AG04449 (cell line): ENCODE data around the gene TMEM119.

ENCODE experiments used
- CTCF ChIA-PET: fragments of 350-600 bp; formaldehyde crosslinking; extraction: SDS; loops from one replicate; lab custom pipeline; 2021; ENCODE audit warnings: antibody characterized with exemption; lab: Yijun Ruan, JAX
- POLR2A ChIA-PET: fragments of 400-600, 350-600 bp; formaldehyde crosslinking; extraction: SDS; loops from one replicate; lab custom pipeline; 2020; ENCODE audit warnings: antibody characterized with exemption, inconsistent platforms; lab: Yijun Ruan, JAX
- DNase-seq: peaks from one replicate; pipeline ENCODE4 v3.0.0-alpha.2; 2010; ENCODE audit warnings: low read depth, low spot score
- H3K4me3 ChIP-seq: 2 replicates; pipeline ENCODE4 v1.5.1; 2011; ENCODE audit warnings: low read depth, mild to moderate bottlenecking, control low read depth, low read length
- TF ChIP-seq, protein P1 (sequence below): IDR thresholded peaks from one replicate; pipeline ENCODE4 v1.5.1; 2011; ENCODE audit warnings: mild to moderate bottlenecking, moderate library complexity, low read length, control low read depth, inconsistent platforms; ENCODE audit not compliant: insufficient read depth; ENCODE audit errors: missing control alignments

TMEM119 gene

DNA sequence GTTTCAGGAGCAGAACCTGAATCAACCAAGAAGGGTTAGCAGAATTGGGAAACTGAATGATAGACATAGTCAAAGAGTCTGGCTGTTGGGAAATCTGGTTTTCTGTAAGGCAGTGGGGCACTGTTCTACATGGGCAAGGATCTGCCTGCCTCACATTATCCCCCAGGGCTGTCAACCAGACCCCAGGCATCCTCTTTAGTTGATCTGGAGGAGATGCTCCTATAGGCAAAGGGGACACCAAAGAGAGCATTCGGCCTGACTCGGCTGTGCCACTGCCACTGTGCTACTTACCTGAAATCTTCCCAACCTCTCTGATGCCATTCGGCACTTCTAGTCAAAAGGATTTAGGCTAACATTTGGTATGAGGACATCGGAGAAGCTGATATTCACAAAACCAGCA is 31.4 kb downstream of the TMEM119 start:
- no peak for DNase-seq
- TF ChIP-seq, protein P1, sequence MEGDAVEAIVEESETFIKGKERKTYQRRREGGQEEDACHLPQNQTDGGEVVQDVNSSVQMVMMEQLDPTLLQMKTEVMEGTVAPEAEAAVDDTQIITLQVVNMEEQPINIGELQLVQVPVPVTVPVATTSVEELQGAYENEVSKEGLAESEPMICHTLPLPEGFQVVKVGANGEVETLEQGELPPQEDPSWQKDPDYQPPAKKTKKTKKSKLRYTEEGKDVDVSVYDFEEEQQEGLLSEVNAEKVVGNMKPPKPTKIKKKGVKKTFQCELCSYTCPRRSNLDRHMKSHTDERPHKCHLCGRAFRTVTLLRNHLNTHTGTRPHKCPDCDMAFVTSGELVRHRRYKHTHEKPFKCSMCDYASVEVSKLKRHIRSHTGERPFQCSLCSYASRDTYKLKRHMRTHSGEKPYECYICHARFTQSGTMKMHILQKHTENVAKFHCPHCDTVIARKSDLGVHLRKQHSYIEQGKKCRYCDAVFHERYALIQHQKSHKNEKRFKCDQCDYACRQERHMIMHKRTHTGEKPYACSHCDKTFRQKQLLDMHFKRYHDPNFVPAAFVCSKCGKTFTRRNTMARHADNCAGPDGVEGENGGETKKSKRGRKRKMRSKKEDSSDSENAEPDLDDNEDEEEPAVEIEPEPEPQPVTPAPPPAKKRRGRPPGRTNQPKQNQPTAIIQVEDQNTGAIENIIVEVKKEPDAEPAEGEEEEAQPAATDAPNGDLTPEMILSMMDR: no peak
- no peak overlapping the region for H3K4me3 ChIP-seq
- ChIA-PET CTCF (interaction anchor here (0.8 to 24.1 kb wide), 9 partner anchors 10 to 526 kb away, joined by 3 to 1115 read pairs (median 4); partner anchors contain the start of gene ALKBH2), POLR2A (no interaction called here)

DNA sequence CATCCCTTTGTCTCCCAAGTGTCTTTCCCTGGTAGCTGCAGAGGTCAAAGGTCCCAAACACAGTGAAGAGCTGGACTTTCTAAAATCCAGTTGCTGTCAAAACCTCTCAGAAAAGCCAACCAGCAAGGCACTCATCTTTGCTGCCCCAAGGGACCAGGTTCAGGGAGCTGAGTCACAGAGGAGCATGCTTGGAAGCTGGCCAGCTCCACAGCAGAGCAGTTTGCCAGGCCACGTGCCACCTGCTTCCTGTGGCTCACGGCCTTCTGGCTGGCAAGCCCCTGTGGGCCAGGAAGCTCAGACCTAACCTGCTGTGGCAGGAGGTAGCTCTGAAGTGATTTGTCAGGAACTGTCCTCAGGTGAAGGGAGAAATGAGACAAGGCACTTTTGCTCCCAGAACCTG is 31.9 kb downstream of the TMEM119 start:
- no peak overlapping the region for H3K4me3 ChIP-seq
- CTCF ChIA-PET: interaction anchor here (0.8 to 24.1 kb wide), 10 partner anchors 11 to 527 kb away, joined by 3 to 1115 read pairs (median 4); partner anchors contain the start of gene ALKBH2
- TF ChIP-seq, protein P1: no peak
- no peak for DNase-seq
- POLR2A ChIA-PET: no interaction called here

DNA sequence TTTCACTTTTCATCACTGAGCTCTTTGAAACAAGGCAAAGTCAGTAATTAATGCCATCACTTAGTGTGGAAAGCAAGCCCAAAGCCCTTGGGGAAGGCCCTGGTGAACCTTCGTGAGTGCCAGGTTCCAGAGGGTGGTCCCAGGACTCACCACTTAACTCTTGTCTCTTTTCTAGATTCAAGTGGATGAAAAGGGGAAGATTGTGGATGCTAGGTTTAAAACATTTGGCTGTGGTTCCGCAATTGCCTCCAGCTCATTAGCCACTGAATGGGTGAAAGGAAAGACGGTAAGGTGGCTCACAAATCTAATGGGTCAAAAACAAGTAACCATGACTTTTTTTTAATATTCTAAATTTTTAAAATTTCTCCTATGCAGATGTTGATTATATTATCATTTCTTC is 32.7 kb downstream of the TMEM119 start:
- POLR2A ChIA-PET: no interaction called here
- CTCF ChIA-PET: interaction anchor here (1.0 to 24.1 kb wide), 22 partner anchors 10 to 531 kb away, joined by 3 to 1115 read pairs (median 6); partner anchors contain the start of gene ALKBH2
- H3K4me3 ChIP-seq: no peak overlapping the region
- TF ChIP-seq, protein P1: no peak
- DNase-seq: no peak

DNA sequence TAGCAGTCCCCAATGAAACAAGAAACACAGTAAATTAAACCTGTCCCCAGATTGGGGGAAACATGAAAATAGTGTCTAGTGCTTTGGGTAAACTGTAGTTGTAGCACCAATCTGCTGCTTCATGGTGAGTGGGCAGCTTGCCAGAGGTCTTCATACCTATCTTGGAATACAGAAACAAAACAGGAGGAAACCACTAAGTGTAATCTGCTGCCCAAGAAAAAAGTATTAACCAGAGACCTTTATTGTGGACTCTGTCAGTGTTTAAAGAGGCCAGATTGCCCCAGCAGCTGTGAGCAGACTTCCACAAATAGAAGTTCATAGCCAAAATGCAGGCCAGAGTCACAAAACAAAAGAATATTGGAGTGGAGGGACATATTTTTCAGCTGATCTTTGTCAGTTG is 33.2 kb downstream of the TMEM119 start:
- H3K4me3 ChIP-seq: no peak overlapping the region
- DNase-seq: no peak
- ChIA-PET POLR2A (no interaction called here), CTCF (interaction anchor here (0.8 to 24.1 kb wide), 25 partner anchors 8 to 548 kb away, joined by 3 to 1115 read pairs (median 5); partner anchors contain the start of gene ALKBH2)
- TF ChIP-seq, protein P1: no peak

DNA sequence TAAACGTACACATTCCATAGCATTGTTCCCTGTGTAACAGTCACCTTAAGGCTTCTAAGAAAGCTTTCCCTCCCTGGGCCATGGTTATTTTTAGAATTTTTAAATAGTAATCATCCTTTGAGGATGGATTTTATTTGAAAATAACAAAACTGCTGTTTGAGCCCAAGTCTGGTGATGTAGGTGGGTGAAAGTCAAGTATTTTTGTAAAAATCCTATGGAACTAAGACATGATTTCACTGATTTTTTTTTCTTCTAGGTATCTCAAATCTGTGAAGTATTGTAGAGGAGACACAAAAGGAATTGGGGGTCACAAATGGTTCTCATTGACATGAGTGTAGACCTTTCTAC is 34.1 kb downstream of the TMEM119 start:
- POLR2A ChIA-PET: no interaction called here
- peak overlapping the region; percentile 89 for H3K4me3 ChIP-seq
- no peak for DNase-seq
- CTCF ChIA-PET: interaction anchor here (0.5 to 24.1 kb wide), 33 partner anchors 9 to 549 kb away, joined by 3 to 1115 read pairs (median 4); partner anchors contain the start of genes ALKBH2 and TMEM119
- TF ChIP-seq, protein P1: no peak

DNA sequence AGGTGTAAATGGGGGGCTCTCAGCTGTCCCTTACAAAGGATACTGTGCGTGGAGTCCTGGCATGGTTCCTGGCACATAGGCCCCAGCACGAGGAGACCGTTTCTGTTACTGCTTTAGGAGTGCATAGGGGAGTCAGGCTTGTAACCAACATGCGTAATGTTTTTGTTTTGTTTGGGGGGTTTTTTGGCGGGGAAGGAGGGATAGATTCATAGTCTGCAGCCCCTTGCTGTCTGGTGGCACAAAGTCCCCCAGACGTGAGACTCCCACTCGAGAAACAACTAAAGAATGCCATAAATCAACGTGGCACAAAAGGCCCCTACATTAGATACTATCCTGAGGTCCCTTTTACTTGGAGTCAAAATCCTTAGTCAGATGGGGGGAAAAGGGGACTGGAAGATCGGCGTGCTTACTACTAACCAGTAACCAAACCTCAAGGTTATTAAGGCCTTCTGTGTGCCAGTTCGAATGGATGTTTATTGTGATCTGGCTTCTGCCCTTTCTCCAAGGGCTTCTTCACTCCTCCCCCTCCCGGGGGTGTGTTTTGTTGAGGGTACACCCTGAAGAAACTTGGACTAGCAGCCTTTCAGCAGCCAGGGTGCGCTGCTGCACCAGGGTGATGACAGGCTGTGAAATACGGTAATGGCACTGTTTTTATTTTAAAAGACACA is 34.6 kb downstream of the TMEM119 start:
- TF ChIP-seq, protein P1: peak; percentile 87
- DNase-seq: no peak
- H3K4me3 ChIP-seq: peak overlapping the region; percentile 89
- ChIA-PET CTCF (interaction anchor here (0.7 to 24.1 kb wide), 25 partner anchors 10 to 865 kb away, joined by 3 to 1115 read pairs (median 5); partner anchors contain the start of genes ALKBH2 and TMEM119), POLR2A (interaction anchor here (0.9 to 1.5 kb wide), 3 partner anchors 55 to 241 kb away, joined by 3 to 4 read pairs (median 3); no protein-coding TSS in a partner anchor)
